Ramos (cell line): ENCODE data around the gene LPCAT2.

ENCODE experiments used
- in situ Hi-C: fragments of 300-500 bp; cut with MboI; formaldehyde crosslinking; loops from one replicate; pipeline ENCODE4 v1.14.3; 2022; ENCODE audit warnings: low sequenced_read_pairs; ENCODE audit not compliant: unreplicated experiment

LPCAT2 gene

DNA sequence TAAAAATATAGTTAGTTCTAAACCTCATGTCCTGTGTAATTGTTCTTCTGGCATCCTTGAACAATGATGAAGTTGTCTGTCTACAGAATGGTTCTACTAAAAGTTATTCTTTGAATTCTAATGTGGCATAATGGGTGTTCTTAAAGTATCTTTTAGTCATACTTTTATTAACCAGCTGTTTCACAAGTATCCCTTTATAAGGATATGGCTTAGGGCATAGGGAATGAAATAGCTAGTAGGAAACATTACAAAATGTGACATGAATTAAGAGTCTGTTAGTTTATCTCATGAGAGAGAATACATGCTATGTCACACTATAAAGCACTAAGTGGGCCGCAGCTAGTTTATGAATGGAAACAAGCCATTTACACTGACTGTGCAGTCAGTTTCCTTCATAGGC is 31.3 kb downstream of the LPCAT2 start:
- in situ Hi-C loops: no loop called here

DNA sequence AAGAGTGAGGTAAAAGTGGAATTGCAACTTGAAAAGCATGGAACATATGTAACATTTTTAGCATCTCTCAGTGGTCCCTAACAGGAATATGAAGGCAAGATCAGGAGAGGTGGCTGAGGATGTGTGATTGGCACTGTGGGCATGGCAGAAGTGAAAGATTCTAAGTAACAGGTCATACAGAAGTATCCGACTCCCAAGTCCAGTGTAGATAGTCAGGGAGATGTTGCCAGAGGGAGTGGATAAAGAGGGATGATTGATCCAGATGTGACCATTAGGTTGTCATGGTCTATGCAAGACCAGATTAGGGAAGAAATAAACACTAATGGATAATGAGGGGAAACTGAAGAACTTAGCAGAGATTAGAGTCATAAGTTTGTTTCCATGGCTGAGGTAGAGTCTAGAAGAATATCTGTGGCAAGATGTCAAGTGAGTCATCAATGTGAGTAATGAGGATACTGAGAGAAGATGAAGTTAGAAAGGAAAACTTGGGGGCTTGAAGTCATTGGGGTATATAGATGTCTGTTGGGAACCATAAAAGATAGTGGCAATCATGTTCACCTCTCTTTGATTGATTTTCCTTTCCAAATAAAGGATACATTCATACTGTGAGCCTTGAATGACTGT is 33.7 kb downstream of the LPCAT2 start:
- in situ Hi-C loops: no loop called here

DNA sequence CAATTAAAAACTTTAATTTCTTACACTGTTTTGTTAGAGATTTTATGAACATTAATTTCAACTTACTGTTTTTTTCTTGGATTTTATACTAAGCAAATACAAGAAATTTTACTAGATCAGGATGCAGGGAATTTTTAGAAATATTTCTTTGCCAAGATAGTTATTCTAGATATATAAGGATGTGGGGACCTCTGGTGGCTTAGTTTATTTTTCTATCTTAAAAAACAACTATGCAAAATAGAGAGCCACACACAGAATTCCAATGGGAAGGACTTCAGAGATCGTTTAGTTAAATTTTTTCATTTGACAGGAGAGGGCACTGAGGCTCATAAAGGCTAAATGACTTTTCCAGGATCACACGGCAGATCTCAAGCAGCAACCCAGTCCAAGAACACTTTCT is 34.6 kb downstream of the LPCAT2 start:
- in situ Hi-C loops: no loop called here

DNA sequence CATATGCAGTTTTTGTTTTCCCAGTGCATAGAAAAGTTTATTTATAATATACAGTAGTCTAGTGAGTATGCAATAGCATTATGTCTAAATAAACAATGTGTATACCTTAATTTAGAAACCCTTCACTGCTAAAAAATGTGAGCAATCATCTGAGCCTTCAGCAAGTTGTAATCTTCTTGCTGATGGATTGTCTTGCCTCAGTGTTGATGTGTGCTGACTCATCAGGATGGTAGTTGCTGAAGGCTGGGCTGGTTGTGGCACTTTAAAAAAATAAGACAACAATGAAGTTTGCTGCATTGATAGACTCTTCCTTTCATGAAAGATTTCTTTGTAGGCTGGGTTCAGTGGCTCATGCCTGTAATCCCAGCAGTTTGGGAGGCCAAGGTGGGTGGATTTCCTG is 43.7 kb downstream of the LPCAT2 start:
- in situ Hi-C loops: no loop called here

DNA sequence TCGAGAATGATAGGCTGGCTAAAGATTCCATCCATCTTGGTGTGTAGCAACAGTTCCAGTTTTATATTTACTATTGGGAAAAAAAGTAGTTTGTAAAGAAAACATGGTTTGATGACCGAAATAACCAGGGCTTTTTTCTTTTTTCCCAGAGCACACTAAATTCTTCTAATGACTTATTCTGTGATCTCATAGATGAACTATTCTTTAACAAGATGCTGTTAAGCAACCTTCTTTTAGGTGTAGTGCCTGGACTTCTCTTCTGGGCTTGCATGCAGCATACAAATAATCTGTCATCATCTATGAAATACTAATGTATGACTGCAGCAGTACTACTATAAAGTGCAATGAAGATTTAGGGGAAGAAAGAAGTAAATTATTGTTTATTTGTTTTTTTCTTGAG is 46.6 kb downstream of the LPCAT2 start:
- in situ Hi-C loops: no loop called here

DNA sequence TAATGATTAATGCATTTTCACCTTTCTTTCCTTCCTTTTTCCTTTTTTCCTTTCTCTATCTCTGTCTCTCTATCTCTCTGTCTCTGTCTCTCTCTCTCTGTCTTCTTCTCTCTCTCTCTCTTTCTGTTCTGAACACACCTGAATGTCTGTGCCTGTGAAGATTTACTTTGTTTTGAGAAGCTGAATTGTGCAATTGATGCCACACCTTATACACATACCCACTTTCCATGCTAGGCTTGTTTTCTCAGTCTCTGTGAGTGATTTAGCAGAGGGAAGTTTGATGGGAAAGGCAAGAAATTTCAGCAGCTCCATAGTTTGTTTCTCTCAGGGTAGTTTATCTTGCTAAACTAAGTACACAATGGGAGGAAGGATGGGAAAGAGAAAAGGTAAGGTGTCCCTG is 48.3 kb downstream of the LPCAT2 start:
- in situ Hi-C loops: no loop called here

DNA sequence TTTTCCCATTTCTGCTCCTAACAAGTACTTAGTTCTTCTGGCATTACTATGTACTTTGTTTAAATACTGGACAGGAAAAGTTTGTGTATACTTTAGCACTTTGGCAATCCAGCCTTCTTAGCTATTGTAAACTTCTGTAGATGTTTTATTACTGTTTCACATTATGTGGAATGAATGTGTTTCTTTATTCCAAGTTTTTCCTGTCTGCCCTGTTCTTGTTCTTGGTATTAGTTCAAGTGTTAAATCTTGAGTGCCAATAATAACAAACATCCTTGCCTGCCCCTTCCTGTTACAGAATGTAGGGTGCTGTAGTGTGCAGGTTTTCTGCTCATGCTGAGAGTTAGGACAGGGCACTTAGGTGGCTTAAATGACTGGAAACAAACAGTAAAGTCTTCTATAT is 50.4 kb downstream of the LPCAT2 start:
- in situ Hi-C loops: no loop called here

DNA sequence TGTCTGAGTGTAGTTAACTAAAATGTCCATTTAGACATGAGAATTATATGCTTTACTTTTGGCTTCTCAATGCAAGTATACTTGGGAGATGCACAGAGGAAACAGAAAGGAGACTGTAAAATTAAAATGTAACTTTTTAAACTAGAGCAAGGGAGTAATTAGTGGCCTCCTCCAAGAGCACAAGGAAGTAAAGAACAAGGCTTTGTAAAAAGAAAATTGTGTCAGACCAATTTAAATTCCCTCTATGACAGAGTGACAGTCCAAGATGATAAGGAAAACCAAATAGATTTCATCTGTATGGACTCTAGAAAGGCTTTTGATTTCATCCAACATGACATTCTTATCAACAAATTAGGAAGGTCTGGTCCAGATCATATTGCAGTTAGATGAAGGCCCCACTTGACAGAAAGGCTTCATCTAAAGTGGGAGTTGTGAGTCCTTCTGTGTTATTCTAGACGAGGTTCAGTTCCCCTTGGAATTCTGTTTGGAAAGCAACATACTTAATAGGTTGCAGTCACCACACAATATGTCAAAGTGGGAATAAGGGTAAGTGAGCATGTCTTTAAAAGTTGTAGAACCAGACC is 51.2 kb downstream of the LPCAT2 start:
- in situ Hi-C loops: no loop called here

DNA sequence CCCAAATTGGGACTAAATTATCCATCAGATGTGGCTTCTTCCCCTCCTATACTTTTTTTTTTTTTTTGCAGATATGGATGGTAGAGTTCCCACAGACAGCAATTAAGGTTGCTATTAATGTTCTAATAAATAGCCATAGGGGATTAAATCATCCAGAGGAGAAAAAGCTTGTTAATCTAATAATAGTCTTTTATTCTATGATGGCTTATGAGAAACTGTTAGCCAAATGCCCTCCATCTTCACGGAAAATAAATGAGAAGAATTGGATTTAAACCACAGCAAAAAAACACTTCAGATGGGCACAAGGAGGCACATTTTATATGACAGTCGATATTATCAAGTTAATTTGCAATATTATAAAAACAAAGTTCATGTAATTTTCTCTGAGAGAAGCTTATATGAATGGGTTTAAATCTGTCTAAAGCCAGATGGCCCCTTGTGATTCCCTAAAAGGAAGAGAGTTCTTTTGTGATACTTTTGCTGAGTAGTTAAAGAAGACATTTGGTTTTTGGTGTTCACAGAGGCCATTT is 52.5 kb downstream of the LPCAT2 start:
- in situ Hi-C loops: no loop called here

DNA sequence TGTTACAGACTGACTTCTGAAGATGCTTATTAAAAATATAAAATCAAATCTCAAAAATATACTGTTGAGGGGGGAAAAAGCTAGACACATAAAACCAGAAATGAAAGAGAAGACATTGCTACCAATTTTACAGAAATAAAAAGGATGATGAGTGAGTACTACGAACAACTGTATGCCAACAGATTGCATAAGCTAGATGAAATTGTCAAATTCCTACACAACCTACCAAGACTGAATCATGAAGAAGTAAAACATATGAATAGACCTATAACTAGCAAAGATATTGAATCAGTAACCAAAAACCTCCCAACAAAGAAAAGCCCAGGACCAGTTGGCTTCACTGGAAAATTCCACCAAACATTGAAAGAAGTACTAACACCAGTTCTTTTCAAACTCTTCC is 54.1 kb downstream of the LPCAT2 start:
- in situ Hi-C loops: no loop called here

DNA sequence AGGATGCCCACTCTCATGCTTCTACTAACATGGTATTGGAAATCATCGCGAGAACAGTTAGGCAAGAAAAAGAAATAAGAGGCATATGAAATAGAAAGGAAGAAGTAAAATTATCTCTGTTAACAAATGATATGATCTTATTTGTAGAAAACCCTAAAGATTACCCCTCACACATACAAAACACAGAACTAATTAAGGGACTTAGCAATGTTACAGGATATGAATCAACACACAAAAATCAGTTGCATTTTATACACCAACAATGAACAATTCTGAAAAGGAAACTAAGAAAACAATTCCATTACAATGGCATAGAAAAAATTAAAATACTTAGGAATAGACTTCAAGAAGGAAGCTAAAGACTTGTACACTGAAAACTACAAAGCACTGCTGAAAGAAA is 54.9 kb downstream of the LPCAT2 start:
- in situ Hi-C loops: no loop called here

DNA sequence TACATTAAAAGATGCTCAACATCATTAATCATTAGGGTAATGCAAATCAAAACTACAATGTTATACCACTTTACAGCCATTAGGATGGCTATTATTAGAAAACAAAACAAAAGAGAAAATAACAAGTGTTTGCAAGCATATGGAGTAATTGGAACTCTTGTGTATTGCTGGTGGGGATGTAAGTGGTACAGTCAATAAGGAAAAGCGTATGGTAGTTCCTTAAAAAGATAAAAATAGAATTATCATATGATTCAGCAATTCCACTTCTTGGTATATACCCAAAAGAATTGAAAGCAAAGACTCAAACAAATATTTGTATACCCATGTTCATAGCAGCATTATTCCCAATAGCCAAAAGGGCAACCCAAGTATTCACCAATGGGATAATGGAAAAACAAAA is 56.2 kb downstream of the LPCAT2 start:
- in situ Hi-C loops: no loop called here

DNA sequence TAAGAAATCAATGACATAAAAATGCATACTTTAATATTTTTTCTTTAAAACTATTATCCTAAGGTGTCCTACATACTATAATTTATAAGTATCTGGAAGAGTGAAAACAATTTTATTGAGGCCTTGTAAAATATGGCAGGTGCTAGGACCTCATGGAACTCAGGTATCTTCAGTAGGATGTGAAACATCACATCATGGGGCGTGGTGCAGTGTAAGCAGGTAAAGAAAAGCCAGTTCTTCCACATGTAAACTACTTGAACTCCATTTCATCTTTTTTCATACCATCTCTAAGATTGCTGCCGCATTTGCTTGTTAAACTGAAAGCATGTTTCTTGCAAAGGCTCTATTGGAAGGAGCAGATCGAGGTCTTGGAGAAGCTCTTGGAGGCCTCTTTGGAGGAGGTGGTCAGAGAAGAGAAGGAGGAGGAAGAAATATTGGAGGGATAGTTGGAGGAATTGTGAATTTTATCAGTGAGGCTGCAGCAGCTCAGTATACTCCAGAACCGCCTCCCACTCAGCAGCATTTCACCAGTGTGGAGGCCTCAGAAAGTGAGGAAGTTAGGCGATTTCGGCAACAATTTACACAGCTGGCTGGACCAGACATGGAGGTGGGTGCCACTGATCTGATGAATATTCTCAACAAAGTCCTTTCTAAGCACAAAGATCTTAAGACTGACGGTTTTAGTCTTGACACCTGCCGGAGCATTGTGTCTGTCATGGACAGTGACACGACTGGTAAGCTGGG is 57.7 kb downstream of the LPCAT2 start, which contains the start of gene CAPNS2:
Gene CAPNS2 (plus strand): TSS at position 253 of the 744 bp plus-strand sequence. CDS start 73 bp downstream, at position 326.
- in situ Hi-C loops: no loop called here

DNA sequence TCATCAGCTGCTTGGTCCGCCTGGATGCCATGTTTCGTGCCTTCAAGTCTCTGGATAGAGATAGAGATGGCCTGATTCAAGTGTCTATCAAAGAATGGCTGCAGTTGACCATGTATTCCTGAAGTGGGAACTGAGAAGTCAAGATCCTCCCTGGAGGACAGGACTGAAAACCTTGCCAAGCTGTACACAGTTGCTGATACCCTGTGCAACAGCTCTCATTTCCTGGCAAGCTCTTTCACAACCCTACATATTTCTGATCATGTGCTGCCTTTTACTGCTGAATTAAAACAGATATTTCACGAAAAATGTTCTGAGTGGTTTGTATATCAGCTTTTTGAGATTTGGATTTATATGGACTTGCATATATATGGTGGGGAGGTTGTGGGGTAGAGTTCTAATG is 58.5 kb downstream of the LPCAT2 start:
- in situ Hi-C loops: no loop called here

DNA sequence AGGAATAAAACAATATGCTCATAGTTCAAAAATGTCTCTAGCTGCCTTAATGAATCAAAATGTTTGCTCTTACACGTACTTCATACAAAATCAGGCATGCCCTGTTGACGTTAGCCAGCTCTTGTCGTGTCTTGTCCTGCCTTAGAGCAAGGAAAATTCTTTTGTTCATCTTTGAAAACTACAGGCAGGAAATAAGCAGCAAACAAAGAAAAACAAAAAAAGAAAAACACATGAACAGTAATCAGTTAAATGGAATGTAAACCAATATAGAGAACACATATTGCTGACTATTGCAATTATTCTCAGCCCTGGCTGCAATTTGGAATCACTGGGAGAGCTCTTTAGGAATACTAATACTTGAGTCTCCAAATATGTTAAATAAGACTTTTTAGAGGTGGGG is 59.3 kb downstream of the LPCAT2 start:
- in situ Hi-C loops: no loop called here

DNA sequence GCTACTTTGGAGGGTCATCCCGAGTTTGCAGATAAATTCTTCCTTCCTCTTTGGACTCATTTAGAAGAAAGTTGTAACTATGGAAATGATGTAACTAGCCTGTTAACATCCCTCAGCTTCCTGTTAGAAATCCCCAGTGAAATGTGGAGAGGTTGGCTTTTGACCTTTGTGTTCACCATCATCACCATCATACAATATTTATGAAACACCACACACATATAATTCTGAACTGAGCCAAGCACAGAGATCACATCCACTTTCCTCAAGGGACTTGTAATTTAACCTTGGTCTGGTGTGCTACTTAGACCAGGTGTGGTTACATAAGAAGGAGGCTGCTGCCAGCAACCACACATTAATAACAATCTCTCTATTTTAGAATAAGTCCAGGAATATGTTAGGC is 60.2 kb downstream of the LPCAT2 start:
- in situ Hi-C loops: no loop called here

DNA sequence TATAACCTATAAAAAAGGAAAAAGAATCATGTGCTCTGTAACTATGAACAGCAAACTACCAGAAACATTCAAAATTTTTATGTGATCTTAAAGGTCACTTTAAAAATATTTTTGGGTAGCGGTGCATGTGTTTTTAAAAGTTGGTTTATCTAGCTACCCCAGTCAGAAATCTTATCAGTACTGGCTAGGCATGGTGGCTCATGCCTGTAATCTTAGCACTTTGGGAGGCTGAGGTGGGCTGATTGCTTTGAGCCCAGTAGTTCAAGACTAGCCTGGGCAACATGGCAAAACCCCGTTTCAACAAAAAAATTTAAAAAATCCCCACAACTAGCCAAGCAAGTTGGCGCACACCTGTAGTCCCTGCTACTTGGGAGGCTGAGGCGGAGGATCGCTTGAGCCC is 61.3 kb downstream of the LPCAT2 start:
- in situ Hi-C loops: no loop called here

DNA sequence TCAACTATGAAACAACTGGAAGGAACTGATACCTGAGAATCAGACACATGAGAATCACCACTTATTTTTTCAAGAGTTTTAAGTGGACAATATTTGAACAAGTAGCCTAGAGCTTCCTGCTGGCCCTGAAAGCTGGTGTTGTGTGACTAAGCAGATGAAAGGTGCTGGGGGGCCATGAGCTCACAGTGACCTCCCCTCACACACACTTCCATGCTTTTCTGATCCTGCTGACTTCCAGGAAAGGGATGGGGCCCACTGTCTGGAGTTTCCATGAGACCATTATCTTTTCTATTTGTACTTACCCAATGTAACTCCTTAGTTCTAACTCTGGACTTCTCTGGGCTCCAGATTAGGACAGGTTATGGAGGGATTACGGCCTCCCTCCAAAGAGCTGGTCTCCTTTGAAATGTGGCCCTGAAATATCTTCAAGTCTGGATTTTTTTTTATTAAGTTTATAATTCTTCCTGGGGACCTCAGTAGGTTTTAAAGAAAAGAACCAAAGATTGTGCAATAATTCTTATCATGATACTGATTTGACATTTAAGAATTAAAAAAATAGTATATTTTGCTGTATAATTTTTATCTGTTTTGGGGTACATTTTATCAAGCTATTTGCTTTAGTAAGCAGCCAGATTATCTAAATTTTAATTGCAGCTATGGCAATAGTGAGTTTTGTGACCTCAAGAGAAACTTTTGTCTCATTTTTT is 62.5 kb downstream of the LPCAT2 start:
- in situ Hi-C loops: no loop called here

DNA sequence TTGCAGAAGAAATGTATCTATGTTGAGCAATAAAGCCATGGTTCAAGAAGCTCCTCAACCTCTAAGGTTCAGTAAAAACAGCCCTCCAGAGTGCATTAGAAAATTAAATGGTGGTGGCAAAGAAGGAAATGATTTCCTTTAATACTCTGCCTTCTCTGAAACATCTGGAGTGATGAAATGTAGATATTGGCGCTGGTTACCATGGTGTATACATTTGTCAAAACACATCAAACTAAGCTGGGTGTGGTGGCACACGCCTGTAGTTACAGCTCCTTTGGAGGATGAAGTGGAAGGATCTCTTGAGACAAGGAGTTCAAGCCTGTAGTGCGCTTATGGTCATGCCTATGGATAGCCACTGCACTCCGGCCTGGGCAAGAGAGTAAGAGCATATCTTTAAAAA is 63.6 kb downstream of the LPCAT2 start:
- in situ Hi-C loops: no loop called here

DNA sequence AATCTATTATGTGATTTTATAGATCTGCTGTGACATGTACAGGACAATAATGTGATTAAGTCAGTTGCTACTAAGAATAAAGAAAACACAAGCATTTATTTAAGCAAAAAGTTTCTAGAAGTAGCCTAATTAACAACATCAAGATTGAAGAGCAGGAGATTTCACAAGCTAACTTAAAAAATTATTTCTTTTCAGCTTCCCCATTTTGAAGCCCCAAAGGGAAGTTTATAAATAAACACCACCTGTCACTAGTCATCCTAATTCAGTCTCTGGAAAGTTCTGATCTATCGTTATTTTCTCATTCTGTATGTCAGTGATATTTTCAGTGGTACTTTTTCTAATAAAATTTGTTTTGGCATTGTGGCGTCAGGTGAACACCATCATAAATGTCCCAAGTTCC is 65.9 kb downstream of the LPCAT2 start:
- in situ Hi-C loops: no loop called here

DNA sequence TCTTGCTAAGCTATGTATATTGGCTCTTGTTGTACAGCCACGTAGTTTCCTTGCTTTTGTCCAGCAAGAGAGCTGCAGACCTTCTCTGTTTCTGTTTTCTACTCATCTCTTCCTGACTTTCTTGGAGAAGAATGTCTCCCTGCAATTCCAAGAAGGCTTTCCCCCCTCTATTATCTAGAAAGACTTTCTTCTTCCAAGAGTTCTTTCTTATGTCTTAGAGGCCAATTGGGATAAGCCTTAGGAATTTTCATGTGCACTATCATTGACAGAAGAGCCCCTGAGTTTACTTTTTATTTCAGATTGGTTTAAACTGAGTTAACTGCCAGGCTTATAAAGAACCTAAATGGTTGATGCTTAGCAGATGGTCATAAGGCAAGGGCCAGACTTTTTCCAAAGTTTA is 66.6 kb downstream of the LPCAT2 start:
- in situ Hi-C loops: no loop called here
